ENCODE data around the gene PCDHGA1.
"Not testable (repeated sequence)": the region's sequence is repeated elsewhere in the genome, so short reads cannot be mapped to it uniquely, and the experiment has no call there.

PCDHGA1 gene

GRCh38 chr5:141430332-141431113 is 100.2 kb downstream of the PCDHGA1 start, which contains the start of gene PCDHGA12:
Gene PCDHGA12, plus strand, starts transcription at chr5:141430507. Its CDS starts 253 bp downstream, at chr5:141430760.
- no peak within 1 kb of the TSS for H3K27ac ChIP-seq
- TF ChIP-seq, protein P1, sequence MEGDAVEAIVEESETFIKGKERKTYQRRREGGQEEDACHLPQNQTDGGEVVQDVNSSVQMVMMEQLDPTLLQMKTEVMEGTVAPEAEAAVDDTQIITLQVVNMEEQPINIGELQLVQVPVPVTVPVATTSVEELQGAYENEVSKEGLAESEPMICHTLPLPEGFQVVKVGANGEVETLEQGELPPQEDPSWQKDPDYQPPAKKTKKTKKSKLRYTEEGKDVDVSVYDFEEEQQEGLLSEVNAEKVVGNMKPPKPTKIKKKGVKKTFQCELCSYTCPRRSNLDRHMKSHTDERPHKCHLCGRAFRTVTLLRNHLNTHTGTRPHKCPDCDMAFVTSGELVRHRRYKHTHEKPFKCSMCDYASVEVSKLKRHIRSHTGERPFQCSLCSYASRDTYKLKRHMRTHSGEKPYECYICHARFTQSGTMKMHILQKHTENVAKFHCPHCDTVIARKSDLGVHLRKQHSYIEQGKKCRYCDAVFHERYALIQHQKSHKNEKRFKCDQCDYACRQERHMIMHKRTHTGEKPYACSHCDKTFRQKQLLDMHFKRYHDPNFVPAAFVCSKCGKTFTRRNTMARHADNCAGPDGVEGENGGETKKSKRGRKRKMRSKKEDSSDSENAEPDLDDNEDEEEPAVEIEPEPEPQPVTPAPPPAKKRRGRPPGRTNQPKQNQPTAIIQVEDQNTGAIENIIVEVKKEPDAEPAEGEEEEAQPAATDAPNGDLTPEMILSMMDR (conservative IDR thresholded peaks at IDR 0.05): no peak

GRCh38 chr5:141431286-141431685 is 101.0 kb downstream of the PCDHGA1 start:
- no peak overlapping the region for H3K27ac ChIP-seq
- TF ChIP-seq, protein P1 (conservative IDR thresholded peaks at IDR 0.05): no peak

- not testable (repeated sequence) for H3K27ac ChIP-seq
Observed at GRCh38 chr5:141432308-141432707, 102.0 kb downstream of the PCDHGA1 start.

GRCh38 chr5:141432726-141433125 is 102.4 kb downstream of the PCDHGA1 start:
- H3K27ac ChIP-seq: not testable (repeated sequence)

DNA sequence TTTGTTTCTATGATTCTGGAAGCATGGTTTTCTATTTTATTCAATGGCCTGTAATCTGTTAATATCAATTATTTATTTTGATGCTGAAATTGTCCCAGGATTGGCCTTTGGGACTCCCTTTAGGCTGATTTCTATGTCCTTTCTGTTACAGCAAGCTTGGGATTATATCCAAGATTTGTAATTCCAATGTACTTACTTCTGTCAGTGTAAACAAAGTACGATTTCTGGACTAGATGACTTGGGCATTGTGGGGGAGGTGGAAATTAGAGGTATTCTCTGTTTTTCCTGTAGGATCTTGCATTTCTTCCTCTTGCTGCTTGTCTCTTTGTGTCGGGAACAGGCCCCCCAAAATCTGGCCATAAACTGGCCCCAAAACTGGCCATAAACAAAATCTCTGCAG is 103.7 kb downstream of the PCDHGA1 start:
- TF ChIP-seq, protein P1 (conservative IDR thresholded peaks at IDR 0.05): no peak
- H3K27ac ChIP-seq: no peak overlapping the region

- H3K27ac ChIP-seq: no peak overlapping the region
- TF ChIP-seq, protein P1 (conservative IDR thresholded peaks at IDR 0.05): no peak
Observed at GRCh38 chr5:141437221-141437620, 106.9 kb downstream of the PCDHGA1 start.

GRCh38 chr5:141439411-141440141 is 109.3 kb downstream of the PCDHGA1 start:
- TF ChIP-seq, protein P1 (conservative IDR thresholded peaks at IDR 0.05): no peak
- no peak overlapping the region for H3K27ac ChIP-seq

- H3K27ac ChIP-seq: no peak overlapping the region
- TF ChIP-seq, protein P1 (conservative IDR thresholded peaks at IDR 0.05): no peak
Observed at GRCh38 chr5:141440341-141440740, 110.0 kb downstream of the PCDHGA1 start.

Data from VCaP (cell line).